ENCODE results near the gene SLIT3.

SLIT3 gene

GRCh38 chr5:168808051-168808616 is 492.8 kb downstream of the SLIT3 start:
- no peak overlapping the region for H3K4me3 ChIP-seq (ENCODE audit: control insufficient read depth, low read depth, low read length)
- DNase-seq (ENCODE audit: low read depth) = no peak
- TF ChIP-seq, protein P1, sequence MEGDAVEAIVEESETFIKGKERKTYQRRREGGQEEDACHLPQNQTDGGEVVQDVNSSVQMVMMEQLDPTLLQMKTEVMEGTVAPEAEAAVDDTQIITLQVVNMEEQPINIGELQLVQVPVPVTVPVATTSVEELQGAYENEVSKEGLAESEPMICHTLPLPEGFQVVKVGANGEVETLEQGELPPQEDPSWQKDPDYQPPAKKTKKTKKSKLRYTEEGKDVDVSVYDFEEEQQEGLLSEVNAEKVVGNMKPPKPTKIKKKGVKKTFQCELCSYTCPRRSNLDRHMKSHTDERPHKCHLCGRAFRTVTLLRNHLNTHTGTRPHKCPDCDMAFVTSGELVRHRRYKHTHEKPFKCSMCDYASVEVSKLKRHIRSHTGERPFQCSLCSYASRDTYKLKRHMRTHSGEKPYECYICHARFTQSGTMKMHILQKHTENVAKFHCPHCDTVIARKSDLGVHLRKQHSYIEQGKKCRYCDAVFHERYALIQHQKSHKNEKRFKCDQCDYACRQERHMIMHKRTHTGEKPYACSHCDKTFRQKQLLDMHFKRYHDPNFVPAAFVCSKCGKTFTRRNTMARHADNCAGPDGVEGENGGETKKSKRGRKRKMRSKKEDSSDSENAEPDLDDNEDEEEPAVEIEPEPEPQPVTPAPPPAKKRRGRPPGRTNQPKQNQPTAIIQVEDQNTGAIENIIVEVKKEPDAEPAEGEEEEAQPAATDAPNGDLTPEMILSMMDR (conservative IDR thresholded peaks at IDR 0.05; ENCODE audit: control insufficient read depth, insufficient read depth, low read depth, low read length) = no peak

GRCh38 chr5:168807287-168807686 is 493.7 kb downstream of the SLIT3 start:
- TF ChIP-seq, protein P1 (conservative IDR thresholded peaks at IDR 0.05; ENCODE audit: control insufficient read depth, insufficient read depth, low read depth, low read length) = no peak
- H3K4me3 ChIP-seq (ENCODE audit: control insufficient read depth, low read depth, low read length) = no peak overlapping the region
- DNase-seq (ENCODE audit: low read depth) = no peak

GRCh38 chr5:168803541-168803940 is 497.4 kb downstream of the SLIT3 start:
- no peak overlapping the region for H3K4me3 ChIP-seq (ENCODE audit: control insufficient read depth, low read depth, low read length)
- no peak for DNase-seq (ENCODE audit: low read depth)
- TF ChIP-seq, protein P1 (conservative IDR thresholded peaks at IDR 0.05; ENCODE audit: control insufficient read depth, insufficient read depth, low read depth, low read length) = no peak

- DNase-seq (ENCODE audit: low read depth) = no peak
- TF ChIP-seq, protein P1 (conservative IDR thresholded peaks at IDR 0.05; ENCODE audit: control insufficient read depth, insufficient read depth, low read depth, low read length) = no peak
- no peak overlapping the region for H3K4me3 ChIP-seq (ENCODE audit: control insufficient read depth, low read depth, low read length)
These were observed 498.6 kb downstream of the SLIT3 start for GRCh38 chr5:168802337-168802736.

DNA sequence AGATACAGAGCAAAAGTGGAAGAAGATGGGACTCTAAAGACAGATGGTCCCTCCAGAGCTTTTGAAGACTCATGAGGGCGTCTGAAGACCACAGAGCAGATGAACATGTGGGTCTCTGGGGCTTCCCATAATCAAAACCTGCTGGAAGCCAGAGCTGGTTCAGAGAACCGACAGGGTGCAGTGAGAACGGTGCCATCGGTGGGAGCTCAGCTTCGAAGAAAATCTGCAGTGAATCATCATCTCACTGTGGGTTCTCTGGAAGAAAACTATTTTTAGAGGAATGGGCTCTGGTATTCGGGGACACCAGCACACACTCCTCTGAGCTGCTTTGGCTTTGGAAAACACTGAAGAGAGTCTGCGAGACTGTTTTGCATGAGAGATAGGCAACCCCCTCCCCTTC is 499.4 kb downstream of the SLIT3 start:
- TF ChIP-seq, protein P1 (conservative IDR thresholded peaks at IDR 0.05; ENCODE audit: control insufficient read depth, insufficient read depth, low read depth, low read length) = no peak
- no peak overlapping the region for H3K4me3 ChIP-seq (ENCODE audit: control insufficient read depth, low read depth, low read length)
- DNase-seq (ENCODE audit: low read depth) = no peak

GRCh38 chr5:168800701-168801100 is 500.2 kb downstream of the SLIT3 start:
- DNase-seq (ENCODE audit: low read depth) = no peak
- no peak overlapping the region for H3K4me3 ChIP-seq (ENCODE audit: control insufficient read depth, low read depth, low read length)
- TF ChIP-seq, protein P1 (conservative IDR thresholded peaks at IDR 0.05; ENCODE audit: control insufficient read depth, insufficient read depth, low read depth, low read length) = no peak
